GM18520 (cell line): ENCODE measurements around the gene ARHGEF33.
A peak's percentile ranks its signal among the peaks of the same experiment; 100 is the strongest.

Source experiments
- ATAC-seq: cut with Tn5 transposase; IDR thresholded peaks from one replicate; pipeline ENCODE4 v1.9.1; 2021; ENCODE audit not compliant: unreplicated experiment

ARHGEF33 gene

DNA sequence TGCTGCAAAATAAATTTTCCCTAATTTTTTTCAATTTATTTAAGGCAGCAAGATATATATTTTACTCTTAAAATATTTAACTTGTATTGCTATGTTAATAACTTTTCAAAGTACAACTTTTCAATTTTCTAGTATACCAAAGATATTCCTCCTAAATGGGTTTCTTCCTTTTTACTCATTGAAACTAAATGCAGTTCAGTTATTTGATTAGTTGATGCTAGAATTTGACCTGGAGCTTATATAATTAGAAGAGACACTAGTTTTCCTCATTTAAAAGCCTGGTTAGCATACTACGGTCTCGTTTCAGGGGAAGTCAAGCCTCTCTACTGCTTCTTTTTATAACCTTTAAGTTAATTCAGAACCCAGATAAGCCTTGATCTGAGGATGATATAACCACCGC lies at the start of gene ARHGEF33:
Gene ARHGEF33 (plus strand): TSS at position 301 of the 400 bp plus-strand sequence. CDS start 29,573 bp downstream, outside the sequence.
- ATAC-seq = no peak

DNA sequence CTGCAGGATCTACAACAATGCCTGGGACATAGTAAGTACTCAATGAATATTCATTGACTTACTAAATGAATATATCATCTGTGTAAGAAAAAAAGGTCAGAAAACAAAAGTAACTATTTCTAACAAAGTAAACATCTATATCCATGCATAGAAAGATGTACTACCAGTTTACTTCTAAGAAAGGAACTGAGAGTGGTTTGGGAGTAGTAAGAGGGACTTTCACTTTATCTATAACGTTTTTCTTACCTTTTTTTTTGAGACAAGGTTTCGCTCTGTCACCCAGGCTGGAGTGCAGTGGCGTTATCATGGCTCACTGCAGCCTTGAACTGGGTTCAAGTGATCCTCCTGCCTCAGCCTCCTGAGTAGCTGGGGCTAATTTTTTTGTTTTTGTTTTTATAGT lies 39.6 kb upstream of the ARHGEF33 start:
- ATAC-seq = peak; percentile 60

DNA sequence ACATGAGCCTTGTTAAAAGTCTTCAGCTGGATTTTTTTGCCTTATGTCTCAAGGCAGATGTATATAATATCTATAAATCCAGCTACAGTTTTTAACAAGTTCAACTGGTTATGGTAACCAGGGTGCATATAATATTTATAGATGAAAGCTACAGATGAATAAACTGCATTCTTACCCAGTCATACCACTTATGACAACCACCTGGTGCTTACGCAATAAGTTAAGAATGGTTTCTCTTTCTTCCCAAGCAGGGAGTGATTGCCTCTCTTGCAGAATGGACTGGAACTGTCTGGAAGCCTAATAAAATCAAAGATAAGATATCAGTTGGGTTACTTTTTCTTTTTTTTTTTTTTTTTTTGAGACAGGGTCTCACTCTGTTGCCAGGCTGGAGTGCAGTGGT lies 33.5 kb upstream of the ARHGEF33 start:
- no peak for ATAC-seq

DNA sequence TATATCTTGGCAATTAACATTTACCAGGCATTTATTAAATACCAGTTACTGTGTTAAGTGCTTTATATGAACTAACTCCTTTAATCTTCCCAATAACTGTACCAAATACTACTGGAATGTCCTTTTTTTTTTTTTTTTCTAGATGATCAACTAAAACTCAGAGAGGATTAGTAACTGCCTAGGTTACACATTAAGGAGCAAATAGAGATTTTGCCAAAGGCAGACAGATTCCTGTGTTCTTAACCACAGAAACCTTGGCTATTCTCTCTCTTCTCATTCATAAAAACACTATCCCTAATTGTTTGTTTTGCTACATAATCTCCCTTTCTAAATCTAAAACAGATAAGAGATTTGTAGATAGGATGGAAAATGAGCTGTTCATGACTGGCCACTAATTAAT lies 27.2 kb upstream of the ARHGEF33 start:
- ATAC-seq = no peak

DNA sequence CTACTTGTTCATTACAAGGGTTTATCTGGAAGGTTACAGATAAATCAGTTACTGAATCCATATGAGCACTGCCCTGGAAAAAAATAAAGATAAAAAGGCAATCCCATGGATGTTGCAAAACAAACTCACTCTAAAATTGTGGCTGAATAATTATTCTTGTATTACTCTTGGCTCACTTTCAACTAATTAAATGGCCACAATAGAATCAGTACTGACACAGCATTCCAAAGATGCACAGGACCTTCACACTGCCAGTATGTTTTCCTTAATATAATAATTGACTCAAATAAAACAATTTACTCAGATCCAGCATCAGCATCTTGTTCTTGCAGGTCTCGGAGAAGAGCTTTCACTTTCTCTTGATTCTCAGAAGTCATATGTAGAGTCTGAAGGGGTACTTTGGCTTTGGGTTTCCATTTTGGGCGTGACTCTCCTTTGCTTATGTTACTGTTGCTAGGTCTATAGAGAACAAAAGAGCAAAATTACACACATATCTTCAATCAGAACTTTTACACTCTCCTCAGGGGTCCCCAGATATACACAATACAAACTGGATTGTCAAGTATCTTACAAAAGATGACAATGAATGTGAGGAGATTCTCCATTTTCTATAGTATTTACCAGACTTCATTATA lies 26.5 kb upstream of the ARHGEF33 start:
- peak; percentile 62 for ATAC-seq

DNA sequence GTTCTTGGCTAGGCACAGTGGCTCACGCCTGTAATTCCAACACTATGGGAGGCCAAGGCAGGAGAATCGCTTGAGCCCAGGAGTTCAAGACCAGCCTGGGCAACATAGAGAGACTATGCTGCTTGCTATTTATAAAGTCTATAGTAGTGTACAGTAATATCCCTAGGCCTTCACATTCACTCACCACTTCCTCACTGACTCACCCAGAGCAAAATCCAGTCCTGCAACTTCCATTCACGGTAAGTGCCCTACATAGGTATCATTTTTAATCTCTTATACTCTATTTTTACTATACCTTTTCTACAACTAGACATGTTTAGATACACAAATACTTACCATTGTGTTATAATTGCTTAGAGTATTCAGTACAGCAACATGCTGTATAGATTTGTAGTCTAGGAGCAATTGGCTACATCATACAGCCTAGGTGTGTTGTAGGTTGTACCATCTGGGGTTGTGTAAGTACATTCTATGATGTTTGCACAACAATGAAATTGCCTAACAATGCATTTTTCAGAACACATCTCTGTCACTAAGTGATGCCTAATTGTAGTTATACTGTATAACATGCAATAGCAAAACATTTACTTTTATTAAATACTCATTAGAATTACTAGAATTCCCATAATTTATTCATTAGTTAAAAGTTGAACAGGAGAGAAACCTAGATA lies 22.8 kb upstream of the ARHGEF33 start:
- no peak for ATAC-seq

DNA sequence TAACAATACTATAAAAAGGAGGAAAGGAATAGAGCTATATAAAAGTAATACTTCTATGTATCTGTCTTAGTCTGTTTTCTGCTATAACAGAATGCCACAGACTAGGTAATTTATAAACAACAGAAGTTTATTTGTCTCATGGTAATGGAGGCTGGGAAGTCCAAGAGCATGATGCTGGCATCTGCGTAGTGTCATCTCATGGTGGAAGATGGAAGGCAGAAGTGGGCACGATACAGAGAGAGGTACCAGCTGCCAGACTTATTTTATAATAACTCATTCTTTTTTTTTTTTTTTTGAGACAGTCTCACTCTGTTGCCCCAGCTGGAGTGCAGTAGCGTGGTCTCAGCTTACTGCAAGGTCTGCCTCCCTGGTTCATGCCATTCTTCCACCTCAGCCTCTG lies 18.2 kb upstream of the ARHGEF33 start:
- no peak for ATAC-seq

DNA sequence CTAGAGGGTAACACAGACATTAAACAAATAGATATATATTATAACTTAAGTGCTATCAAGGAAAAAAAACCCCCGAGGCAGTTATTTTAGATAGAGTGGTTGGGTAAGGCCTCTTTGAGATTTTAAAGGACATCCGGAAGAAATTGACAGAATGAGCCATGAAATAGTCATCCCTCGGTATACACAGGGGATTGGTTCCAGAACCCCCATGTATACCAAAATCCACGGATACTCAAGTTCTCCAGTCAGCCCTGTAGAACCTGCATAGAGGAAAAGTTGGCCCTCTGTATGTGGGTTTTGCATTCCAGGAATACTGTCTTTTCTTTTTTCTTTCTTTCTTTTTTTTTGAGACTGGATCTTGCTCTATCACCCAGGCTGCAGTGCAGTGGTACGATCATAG lies 15.9 kb upstream of the ARHGEF33 start:
- ATAC-seq = no peak

DNA sequence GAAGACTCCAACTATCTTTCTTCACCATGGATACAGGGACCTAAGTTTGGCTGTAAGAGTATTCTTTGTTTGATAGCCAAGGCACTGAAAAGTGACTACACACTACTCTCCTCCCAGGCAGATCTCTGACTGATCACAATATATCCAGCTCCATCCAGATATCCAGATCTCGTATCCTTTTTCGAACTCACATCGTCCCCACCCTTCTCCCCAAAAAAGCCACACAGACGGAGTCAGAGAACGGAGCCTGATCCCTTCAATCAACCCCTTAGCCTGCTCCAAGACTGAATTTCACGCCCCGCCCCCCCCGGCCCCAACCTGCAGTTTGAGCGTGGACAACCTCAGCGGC lies 14.5 kb upstream of the ARHGEF33 start:
- no peak for ATAC-seq

DNA sequence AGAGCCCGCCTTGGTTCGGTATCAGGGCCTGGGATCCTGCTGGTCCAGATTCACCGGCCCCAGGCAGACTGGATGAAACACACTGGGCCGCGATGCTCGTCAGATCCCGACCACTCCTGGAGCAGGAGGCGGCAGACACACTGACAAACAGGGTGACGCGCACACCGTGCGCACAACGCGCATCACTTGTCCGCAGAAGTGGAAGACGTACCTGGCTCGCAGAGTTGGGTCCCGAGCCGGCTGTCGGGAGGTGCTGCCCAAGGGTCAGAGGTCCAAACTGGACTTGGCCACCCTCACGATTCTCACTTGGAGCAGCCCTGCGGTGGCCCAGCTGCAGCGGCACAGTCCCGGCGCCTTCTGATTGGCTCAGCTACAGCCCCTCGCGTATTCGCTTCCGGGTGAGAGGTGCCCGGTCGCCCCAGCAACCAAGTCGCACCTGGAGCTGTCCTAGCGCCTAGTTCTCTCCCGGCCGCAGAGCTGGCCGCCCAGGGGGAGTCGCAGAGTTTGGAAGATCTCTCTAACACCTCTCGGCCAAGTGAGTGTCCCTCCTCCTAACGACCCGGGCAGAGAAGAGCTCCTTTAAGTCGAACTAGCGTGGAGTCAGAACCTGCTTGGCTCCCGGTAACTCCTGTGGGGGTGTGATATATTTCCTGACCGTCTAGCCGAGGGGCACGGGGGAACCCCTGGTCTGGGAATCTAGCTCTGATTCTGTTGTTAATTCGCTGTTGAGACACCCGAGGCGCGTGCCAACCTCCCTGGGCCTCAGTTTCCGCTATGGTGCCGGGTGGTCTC lies 13.9 kb upstream of the ARHGEF33 start, which contains the start of the genes DHX57 and MORN2:
Gene DHX57 (minus strand): TSS at position 359 of the 792 bp plus-strand sequence. CDS start 7,529 bp downstream, outside the sequence.
Gene MORN2 (plus strand): TSS at position 401 of the 792 bp plus-strand sequence.
- ATAC-seq = peak; percentile 99

DNA sequence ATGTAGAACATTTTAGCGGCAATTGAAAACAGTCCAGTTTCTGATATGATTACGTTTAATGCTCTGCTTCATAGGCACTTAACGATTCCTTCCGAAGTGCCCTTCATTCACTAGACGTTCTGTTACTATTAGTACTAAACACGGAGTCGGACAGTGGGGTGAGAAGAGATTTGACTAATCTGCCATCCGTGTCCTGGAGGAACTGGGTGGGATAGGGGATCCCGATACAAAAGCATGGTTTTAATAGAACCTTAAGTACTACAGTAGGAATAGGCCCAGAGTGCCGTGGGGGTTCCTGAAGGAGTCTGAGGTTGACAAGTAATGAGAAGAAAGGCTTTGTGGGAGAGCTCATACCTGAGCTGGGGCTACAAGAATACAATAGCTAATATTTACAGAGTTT lies 13.3 kb upstream of the ARHGEF33 start:
- no peak for ATAC-seq

DNA sequence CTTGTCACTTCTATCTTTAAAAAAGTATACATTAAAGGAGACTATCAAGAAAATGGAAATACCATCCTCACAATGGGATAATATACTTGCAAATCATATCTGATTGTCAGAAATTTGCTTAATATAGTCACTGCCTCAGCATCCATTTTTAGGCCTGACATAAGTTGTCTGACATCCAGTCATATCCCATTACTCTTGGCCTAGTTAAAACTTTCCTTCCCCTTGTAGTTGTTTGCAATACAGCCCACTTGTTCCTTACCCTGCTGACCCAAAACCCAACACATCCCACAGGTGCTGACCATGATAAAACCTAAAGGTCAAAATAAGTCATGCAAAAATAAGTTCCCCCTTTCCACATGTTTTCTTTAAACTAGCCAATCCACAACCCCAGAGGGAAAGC lies 3.6 kb upstream of the ARHGEF33 start:
- no peak for ATAC-seq

DNA sequence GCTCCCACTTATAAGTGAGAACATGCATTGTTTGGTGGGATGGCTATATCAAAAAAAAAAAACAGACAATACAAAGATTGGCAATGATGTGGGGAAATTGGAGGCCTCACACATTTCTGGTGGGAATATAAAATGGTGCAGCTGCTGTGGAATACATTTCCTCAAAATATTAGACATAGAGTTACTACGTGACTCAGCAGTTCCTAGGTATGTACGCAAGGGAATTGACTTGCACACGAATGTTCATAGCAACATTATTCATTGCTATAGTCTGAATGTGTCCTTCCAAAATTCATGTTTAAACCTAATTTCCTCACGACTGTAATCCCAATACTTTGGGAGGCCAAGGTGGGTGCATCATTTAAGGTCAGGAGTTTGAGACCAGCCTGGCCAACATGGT lies 2.3 kb upstream of the ARHGEF33 start:
- ATAC-seq = no peak

DNA sequence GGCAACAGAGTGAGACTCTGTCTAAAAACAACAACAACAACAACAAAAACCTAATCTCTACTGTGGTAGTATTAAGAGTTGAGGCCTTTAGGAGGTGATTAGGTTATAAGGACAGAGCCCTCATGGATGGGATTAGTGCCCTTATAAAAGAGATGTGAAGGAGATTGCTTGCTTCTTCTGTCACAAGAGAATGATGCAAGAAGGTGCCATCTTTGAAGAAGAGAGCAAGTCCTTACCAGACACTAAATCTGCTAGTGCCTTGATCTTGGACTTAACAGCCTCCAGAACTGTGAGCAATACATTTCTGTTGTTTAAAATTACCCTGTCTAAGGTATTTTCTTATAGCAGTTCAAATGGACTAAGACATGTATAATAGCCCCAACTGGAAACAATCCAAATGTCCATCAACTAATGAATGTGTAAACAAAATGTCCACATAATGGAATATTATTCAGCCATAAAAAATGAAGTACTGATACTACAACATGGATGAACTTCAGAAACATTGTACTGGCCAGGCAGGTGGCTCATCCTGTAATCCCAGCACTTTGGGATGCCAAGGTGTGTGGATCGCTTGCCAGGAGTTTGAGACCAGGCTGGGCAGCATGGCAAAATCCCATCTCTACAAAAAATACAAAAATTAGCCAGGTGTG lies 1.6 kb upstream of the ARHGEF33 start:
- ATAC-seq = no peak

DNA sequence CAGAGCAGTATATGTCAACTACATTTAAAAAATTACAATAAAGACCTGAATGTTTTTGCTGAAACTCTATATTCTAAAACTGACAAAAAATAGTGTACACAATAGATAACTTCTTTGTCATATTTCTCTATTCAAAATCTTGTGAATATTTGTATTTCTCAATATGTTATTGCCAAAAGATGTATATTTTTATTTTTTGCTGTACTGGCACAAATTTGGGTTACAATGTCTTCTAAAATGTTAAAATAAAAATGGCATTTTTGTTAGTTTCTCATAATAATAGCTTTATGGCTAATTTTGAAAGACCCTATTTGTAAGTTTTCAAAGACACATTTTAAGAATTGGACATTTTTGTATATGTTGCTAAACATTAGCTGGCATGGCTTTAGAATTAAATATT lies 630 bp upstream of the ARHGEF33 start:
- ATAC-seq = no peak

DNA sequence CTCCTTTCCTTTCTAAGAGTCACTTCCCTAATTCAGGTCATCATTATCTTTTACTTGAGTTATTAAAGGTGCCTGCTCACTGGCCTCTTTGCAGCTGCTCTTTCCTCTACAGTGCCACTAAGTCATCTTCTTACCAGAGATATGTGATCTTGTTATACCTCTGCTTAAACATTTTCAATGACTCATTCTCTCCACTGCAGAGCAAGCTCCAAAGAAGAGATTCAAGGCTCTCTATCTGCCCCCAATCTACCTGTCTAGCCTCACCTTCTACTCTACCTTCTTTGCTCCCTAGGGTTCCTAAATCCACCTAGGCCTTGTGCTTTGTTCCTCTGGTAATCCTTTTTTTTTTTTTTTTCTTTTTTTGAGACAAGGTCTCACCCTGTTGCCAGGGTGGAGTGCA lies 3.1 kb downstream of the ARHGEF33 start:
- ATAC-seq = no peak

DNA sequence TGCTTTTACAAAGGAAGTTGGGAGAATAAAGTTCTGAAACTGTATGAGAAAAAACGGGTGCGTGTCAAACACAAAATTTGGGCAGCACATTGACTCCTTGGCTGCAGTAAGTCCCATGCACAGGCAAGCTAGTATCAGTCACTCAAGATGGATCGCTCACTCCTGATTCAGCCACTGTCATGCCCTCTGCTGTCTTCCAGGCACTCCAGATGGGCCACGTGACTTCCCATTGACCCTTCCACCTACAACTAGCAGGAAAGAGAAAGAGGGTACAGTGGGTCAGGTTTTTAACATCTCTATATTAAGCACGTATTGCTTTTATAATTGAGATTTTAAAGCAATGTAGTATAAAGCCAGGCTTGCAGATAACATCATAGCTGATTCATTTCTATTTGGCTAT lies 8.6 kb downstream of the ARHGEF33 start:
- ATAC-seq = no peak

DNA sequence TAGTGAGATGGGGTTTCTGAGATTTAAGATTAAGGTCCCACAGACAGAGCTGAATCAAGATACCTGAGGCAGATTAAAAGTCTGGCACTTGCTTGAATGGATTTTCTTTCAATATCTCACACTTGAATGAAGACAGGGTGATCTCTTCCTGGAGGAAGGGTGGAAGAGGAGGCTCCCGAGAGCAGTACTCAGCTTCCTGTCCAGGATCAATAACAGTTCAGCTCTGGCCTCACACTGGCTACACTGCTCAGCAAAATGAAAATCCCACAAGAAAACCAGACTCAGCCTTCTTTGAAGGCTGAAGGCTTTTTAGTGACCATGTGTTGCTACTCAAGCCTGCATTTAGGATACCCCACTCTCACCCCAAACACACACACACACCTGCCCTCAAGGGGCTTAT lies 11.1 kb downstream of the ARHGEF33 start:
- no peak for ATAC-seq

DNA sequence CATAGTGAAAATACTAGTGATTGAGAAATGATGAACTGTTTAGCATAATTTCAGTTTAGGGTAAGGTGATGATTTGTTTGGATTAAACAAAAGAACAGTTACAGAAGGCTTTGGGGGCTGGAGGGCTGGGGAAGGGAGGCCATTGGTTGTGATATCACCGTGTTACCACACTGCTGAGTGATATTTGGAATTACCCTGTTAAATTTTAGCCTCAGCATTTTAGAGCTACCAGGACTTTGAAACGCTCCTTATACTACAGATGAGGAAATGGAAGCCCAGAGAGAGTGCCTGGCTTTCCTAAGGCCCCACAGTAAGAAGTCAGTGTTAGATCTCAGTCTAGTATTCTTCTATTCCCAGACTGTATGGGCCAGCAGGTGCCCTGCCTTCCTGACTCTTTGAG lies 15.6 kb downstream of the ARHGEF33 start:
- ATAC-seq = no peak

DNA sequence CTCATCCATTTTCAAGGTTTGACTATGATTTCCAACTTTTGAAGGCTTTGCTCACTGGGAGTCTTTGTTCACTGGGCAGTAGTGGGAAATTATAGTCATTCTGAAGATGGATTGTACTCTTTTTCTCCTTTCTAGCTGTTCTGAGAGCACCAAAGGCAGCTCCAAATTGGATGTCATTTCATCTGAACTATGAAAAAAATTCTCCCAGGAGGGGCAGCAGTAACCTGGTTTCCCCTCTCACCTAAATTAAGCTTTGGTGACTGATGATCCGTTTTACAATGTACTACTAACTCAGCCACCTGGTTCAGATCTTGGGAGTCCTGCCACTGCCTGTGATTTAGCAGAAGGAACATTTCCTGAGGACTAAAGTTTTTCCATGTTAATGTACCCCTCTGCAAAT lies 17.6 kb downstream of the ARHGEF33 start:
- no peak for ATAC-seq

DNA sequence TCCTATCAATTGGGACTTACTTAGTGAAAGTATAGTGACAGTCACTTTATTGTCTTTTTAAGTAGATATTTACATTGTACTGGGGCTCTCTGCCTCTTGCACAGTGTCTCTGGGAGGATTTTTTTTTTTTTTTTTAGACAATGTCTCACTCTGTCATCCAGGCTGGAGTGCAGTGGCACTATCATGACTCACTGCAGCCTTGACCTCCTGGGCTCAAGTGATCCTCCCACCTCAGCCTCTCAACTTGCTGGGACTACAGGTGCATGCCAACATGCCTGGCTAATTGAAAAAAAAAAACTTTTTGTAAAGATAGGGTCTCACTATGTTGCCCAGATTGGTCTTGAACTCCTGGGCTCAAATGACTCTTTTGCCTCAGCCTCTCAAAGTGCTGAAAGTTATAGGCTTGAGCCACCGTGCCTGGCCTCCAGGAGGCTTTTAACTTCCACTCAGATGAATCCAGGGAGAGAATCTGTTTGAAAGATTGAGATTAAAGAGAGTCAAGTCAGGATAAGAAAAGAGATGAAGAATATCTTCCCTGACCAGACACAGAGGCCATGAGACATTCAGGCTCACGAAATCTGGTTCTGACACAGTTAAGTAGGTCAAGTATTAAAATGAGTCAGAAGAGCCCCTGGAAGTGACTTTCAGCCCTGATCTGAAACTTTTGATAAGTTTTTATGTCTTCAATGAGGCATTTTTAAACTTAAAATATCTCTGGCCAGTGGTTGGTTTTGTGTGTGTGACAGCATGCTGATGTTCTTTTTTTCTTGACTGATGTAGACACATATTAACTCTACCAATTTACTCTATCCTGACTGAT lies 18.3 kb downstream of the ARHGEF33 start:
- ATAC-seq = peak; percentile 75
